Kidney epithelial cell (primary cell): ENCODE results near the gene TOR2A. TPM values are rescaled to one million over a fixed set of nuclear protein-coding genes. Genes with fewer than 3 reads are reported as not detected.

Source experiments
- DNase-seq: peaks from one replicate; pipeline ENCODE4 v3.0.0-alpha.2; 2010; ENCODE audit warnings: low read depth
- H3K27me3 ChIP-seq: 2 replicates; pipeline ENCODE4 v1.6.0; 2011; ENCODE audit warnings: low read length; ENCODE audit not compliant: control insufficient read depth, insufficient read depth
- H3K36me3 ChIP-seq: 2 replicates; pipeline ENCODE4 v1.5.1; 2011; ENCODE audit warnings: low read length; ENCODE audit not compliant: control insufficient read depth, insufficient read depth
- H3K4me3 ChIP-seq: 2 replicates; pipeline ENCODE4 v1.5.1; 2011; ENCODE audit warnings: low read depth, mild to moderate bottlenecking, control low read depth, low read length
- total RNA-seq: library from RNA; depleted of rRNA; stranded (reverse); fragments of >200 nt; gene quantifications from 2 replicates; pipeline ENCODE4 v1.2.3, GENCODE V29; 2015
- TF ChIP-seq, protein P1 (sequence below): IDR thresholded peaks from 2 replicates; pipeline ENCODE4 v1.5.1; 2011; ENCODE audit warnings: mild to moderate bottlenecking, moderate library complexity, low read length, control low read depth, inconsistent platforms; ENCODE audit not compliant: insufficient read depth, poor library complexity, severe bottlenecking

The TOR2A gene
- total RNA-seq, 1 donor from 2014 or later: 13.4 TPM

DNA sequence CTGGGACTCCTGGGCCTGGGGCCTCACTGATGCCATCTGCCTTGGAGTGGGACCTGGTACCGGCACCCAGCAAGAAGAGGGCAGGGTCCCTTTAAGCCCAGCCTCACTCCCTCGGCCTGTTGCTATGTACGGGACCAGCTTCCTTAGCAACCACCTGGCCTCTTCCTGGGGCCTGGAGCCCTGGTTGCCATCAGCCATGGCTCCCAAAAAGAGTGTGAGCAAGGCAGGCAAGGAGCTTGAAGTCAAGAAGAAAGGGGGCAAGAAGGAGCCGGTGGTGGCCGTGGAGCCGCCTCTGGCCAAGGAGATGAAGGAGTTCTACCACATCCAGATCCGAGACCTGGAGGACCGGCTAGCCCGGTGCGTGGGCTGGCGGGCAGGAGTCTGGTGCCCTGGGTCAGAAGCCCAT lies 28.3 kb downstream of the TOR2A start, which contains the start of gene CFAP157:
TSS of gene CFAP157 (plus strand) at position 153 of the 406 bp plus-strand sequence. CDS start at position 197, 44 bp downstream.
- TF ChIP-seq, protein P1, sequence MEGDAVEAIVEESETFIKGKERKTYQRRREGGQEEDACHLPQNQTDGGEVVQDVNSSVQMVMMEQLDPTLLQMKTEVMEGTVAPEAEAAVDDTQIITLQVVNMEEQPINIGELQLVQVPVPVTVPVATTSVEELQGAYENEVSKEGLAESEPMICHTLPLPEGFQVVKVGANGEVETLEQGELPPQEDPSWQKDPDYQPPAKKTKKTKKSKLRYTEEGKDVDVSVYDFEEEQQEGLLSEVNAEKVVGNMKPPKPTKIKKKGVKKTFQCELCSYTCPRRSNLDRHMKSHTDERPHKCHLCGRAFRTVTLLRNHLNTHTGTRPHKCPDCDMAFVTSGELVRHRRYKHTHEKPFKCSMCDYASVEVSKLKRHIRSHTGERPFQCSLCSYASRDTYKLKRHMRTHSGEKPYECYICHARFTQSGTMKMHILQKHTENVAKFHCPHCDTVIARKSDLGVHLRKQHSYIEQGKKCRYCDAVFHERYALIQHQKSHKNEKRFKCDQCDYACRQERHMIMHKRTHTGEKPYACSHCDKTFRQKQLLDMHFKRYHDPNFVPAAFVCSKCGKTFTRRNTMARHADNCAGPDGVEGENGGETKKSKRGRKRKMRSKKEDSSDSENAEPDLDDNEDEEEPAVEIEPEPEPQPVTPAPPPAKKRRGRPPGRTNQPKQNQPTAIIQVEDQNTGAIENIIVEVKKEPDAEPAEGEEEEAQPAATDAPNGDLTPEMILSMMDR: no peak
- no peak within 1 kb of the TSS for H3K4me3 ChIP-seq
- no peak for DNase-seq
- H3K27me3 ChIP-seq: no peaks in the 10 kb centered on the region
- H3K36me3 ChIP-seq: no peaks in the 10 kb centered on the region

DNA sequence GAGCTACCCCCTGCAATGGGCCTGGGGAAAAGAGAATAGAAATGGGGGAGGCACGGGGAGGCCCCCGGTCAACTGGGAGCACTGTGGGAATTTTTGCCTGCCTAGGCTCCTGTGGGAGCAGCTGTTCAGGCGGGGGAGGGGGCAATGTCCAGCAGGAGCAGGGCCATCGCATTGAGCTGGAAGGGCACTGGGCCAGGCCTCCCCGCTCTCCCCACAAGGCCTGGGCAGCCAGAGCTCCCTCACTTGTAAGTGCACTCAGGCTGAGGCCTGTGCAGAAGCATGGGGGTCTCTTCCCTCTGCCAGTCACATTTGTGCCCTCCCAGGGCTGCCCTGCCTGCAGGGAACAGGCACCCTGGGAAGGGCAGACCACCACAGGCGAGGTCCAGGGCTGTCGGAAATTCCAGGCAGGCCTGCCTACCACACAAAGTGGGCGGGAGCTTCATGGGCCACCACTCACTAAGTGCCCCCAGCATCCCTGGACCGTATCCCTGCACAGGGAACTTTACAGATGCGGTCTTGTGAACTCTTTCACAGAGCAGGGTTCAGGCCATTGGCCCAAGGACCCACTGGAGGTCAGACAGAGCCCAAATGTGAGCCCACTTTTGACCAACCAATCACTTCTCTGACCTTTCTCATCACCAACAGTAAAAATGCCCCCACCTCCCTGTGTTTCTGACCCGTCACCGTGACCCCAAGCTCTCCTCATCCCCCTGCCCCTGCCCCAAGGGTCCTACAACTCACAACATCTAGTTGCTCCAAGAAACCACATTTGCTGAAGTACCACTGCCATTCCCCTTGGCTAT lies 29.3 kb downstream of the TOR2A start:
- no peak for DNase-seq
- H3K27me3 ChIP-seq: no peaks in the 10 kb centered on the region
- no peaks in the 10 kb centered on the region for H3K36me3 ChIP-seq
- no peak overlapping the region for H3K4me3 ChIP-seq
- TF ChIP-seq, protein P1: no peak

DNA sequence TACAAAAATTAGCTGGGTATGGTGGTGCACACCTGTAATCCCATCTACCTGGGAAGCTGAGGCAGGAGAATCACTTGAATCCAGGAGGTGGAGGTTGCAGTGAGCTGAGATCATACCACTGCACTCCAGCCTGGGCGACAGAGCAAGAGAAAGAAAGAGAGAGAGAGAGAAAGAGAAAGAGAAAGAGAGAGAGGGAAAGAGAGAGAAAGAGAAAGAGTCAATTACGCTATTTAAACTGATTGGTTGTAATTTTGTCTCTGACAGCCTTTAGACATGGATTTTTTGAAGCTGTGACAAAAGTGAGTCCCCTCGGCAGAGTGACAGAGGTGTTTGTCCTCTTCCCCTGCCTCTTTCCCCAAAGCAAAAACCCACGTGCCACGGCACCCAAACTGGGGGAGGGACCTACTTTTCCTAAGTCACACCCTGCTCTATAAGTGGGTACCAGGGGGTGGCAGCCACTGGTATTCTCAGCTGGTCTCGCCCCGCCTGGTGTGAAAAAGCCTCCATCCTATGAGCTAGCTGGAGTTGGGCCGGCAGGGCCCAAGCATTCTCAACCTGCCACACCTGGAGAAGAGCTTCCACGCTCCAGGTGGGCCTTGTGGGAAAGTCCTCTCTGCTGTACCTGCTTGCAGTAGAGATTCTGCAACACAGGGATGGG lies 31.7 kb downstream of the TOR2A start:
- no peak overlapping the region for H3K4me3 ChIP-seq
- DNase-seq: no peak
- no peaks in the 10 kb centered on the region for H3K36me3 ChIP-seq
- TF ChIP-seq, protein P1: no peak
- H3K27me3 ChIP-seq: no peaks in the 10 kb centered on the region

DNA sequence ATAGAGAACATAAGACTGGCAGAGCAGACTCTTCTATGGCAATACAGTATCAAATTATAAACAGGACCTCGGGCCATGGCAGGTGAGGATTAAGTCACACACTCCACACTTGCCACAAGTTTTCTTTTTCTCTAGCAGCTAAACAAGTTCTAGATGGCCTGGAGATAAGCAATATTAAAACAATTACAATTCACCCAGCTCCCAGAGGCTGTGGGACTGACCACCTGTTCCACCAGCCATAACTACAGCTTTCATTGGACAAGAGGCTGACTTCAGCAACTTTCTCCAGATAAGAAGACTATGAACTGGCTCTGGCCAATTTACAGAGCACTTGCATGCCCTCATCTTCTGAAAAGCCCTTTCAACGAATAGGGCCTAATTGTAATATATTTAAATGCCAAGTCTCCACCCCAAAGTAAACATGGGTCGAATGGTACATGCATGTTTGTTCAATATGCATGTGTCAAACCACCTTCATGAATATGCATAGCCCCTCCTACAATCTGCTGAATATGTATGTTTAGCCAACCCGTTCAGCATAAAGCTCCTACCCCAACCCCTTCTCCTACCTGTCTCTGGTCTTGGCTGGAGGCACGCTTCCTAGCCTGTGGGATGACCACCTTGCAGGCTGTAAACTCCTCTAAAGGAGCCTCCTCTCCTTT lies 34.4 kb downstream of the TOR2A start:
- H3K27me3 ChIP-seq: no peaks in the 10 kb centered on the region
- no peak for DNase-seq
- TF ChIP-seq, protein P1: no peak
- H3K36me3 ChIP-seq: no peaks in the 10 kb centered on the region
- H3K4me3 ChIP-seq: no peak overlapping the region

DNA sequence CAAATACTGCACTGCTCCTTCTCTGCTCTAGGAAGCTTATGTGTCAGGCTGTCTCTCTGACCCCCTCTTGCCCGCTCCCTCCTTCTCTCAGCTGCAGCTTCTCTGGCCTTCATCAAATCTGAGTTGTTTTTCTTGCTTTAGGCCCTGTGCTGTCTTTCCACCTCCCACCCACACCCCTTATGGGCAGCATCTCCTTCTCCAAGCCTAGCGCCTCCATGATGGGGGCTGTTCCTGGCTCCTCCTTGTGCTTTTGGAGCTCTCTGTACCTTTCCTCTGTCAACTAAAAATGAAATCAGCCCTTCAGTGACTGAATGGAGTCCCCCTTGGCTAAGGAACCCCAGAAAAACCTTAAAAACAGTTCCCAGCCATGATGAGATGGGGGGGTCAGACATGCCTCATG lies 35.0 kb downstream of the TOR2A start:
- TF ChIP-seq, protein P1: no peak
- no peak for DNase-seq
- no peaks in the 10 kb centered on the region for H3K27me3 ChIP-seq
- H3K36me3 ChIP-seq: no peaks in the 10 kb centered on the region
- no peak overlapping the region for H3K4me3 ChIP-seq
